GM18858 (cell line): ENCODE data around the gene OR6S1.

ENCODE experiments used
- ATAC-seq: cut with Tn5 transposase; IDR thresholded peaks from one replicate; pipeline ENCODE4 v1.9.1; 2021; ENCODE audit not compliant: unreplicated experiment

Gene OR6S1

GRCh38 chr14:20641591-20641990, at the start of gene OR6S1:
TSS of gene OR6S1 (minus strand) at chr14:20641691. CDS start at chr14:20641691, 0 bp downstream.
- ATAC-seq: no peak

- ATAC-seq: no peak
Measured at GRCh38 chr14:20690848-20691640, 49.6 kb upstream of the OR6S1 start.

GRCh38 chr14:20688167-20688839, 46.8 kb upstream of the OR6S1 start, which contains the start of gene ANG:
TSS of gene ANG (plus strand) at chr14:20688764. CDS start at chr14:20693565, 4,801 bp downstream.
- ATAC-seq: no peak

- ATAC-seq: no peak
Measured at GRCh38 chr14:20687362-20688166, 46.1 kb upstream of the OR6S1 start.

GRCh38 chr14:20686386-20687143, 45.1 kb upstream of the OR6S1 start:
- ATAC-seq: no peak

GRCh38 chr14:20684662-20685456, 43.4 kb upstream of the OR6S1 start:
- no peak for ATAC-seq

- ATAC-seq: no peak
Measured at GRCh38 chr14:20683891-20684661, 42.6 kb upstream of the OR6S1 start, which contains the start of gene RNASE4. TSS of gene RNASE4 (plus strand) at chr14:20684560. CDS start at chr14:20699372, 14,812 bp downstream.

GRCh38 chr14:20683125-20683890, 41.8 kb upstream of the OR6S1 start:
- ATAC-seq: peak; percentile 25

GRCh38 chr14:20682435-20683124, 41.1 kb upstream of the OR6S1 start:
- ATAC-seq: peak; percentile 22

- no peak for ATAC-seq
Measured at GRCh38 chr14:20682127-20682434, 40.6 kb upstream of the OR6S1 start.

- ATAC-seq: no peak
Measured at GRCh38 chr14:20681348-20682126, 40.0 kb upstream of the OR6S1 start.

GRCh38 chr14:20680843-20681347, 39.4 kb upstream of the OR6S1 start:
- ATAC-seq: no peak

- ATAC-seq: no peak
Measured at GRCh38 chr14:20680363-20680762, 38.9 kb upstream of the OR6S1 start.

- no peak for ATAC-seq
Measured at GRCh38 chr14:20679907-20680306, 38.4 kb upstream of the OR6S1 start.

GRCh38 chr14:20676072-20676471, 34.6 kb upstream of the OR6S1 start:
- no peak for ATAC-seq

- ATAC-seq: peak; percentile 37
Measured at GRCh38 chr14:20675669-20676068, 34.2 kb upstream of the OR6S1 start.
